HG03469 (cell line): ENCODE results near the gene TWIST2.

ENCODE experiments used
- ATAC-seq: cut with Tn5 transposase; IDR thresholded peaks from one replicate; pipeline ENCODE4 v1.9.1; 2021; ENCODE audit warnings: mild to moderate bottlenecking, moderate library complexity, moderate number of reproducible peaks; ENCODE audit not compliant: unreplicated experiment

The TWIST2 gene

DNA sequence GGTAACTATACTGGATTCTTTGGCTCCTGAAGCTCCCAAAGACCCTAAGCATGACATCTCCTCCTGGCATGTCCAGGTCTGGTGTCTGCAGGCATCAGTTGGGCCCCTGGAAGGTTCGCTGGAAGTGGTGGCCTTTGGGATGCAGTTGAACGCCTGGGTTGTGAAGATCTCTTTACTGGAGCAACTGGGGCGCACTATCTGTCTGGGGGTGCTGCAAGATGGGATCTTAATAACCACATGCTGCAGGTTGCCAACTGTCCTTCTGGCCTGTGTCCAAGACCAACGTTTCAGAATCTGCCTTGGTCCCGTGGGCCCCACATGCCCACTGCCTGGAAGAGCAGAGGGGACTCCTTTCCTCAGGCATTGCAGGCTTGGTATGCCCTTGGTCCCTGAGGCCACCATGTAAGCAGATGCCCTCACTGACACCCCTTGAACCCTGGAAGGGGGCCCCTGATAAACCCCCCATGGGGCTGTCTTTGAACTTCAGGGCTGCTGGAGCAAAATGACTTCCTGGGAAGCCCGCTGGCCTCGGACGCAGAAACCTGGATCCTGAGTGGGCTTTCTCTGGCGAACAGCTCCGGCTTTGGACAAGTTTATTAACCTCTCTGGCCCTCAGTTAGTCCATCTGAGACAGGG, 101.9 kb downstream of the TWIST2 start:
- ATAC-seq: no peak

DNA sequence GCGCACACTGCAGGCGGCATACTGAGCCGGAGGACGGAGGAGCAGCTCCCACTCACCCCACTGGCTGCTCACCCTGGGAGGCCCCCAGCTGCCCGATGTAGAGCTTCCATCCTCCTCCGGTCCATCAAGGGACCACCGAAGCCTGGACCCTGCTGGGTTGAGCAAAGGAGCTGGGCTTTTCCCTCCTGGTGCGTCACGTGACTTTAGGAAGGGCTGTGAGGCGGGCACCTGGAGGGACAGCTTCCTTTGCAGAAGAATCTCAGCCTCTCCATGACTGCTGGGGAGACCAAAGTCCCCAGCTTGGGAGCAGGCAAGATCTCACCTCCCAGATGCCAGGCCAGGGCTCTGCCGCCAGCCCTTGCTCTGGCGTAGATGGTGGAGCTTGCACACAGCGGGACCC, 102.7 kb downstream of the TWIST2 start:
- ATAC-seq: no peak

DNA sequence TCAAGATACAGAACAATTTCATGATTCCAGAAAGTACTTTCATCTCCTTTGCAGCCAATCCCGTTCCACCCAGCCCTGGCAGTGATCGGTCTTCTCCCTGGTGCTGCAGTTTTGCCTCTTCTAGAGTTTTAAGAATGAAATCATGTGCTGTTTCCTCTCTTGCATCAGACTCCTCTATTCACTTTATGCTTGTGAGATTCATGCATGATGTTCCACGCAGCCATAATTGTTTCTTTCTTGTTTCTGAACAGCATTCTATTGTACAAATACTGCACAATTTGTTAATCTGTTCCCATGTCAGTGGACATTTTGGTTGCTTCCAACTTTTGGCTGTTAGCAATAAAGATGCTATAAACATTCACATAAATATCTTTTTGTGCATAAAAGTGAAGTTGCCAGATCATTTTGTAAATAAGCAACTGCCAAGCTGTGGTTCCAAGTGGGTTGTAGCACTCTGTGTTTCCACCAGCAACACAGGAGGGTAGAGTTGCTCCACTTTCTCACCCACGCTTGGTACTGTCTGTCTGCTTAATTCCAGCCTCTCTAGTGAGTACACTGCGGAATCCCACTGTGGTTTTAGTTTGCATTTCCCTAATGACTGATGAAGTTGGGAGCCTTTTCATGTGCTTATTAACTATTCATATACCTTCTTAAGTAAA, 104.5 kb downstream of the TWIST2 start:
- no peak for ATAC-seq

DNA sequence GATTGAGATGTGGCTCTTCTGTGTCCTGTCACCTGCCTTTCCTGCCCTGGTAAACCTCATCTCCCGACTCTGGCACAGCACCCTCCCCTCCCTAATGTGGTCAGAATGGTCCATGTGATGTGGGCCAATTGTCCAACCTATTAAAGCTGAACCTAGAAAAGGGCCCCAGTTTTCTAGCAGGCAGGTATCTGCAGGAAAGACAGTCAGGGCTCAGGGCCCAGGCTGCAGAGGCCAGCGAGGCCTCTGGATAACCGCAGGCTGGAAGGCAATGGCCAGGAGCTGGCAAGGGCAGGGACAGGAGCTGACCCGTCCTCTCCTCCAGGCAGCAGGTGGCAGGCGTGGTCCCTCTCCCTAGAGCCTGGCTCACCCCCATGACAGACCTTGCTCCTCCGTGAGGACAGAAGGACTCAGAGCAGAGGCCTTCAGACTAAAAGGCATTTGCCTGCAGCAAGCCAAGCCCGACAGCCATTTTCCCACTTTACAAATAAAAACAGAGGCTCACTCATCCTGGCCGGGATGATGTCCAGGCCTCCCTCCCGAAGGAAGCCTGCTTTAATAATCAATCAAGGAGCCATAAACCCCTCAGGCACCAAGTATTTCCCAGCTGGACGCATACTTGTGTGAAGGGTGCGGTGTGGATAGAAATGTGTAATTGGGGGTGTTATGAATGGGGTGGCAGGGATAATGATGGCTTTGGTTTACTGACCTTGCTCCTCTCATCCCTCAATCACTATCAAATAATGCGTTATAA, 107.1 kb downstream of the TWIST2 start:
- ATAC-seq: no peak

DNA sequence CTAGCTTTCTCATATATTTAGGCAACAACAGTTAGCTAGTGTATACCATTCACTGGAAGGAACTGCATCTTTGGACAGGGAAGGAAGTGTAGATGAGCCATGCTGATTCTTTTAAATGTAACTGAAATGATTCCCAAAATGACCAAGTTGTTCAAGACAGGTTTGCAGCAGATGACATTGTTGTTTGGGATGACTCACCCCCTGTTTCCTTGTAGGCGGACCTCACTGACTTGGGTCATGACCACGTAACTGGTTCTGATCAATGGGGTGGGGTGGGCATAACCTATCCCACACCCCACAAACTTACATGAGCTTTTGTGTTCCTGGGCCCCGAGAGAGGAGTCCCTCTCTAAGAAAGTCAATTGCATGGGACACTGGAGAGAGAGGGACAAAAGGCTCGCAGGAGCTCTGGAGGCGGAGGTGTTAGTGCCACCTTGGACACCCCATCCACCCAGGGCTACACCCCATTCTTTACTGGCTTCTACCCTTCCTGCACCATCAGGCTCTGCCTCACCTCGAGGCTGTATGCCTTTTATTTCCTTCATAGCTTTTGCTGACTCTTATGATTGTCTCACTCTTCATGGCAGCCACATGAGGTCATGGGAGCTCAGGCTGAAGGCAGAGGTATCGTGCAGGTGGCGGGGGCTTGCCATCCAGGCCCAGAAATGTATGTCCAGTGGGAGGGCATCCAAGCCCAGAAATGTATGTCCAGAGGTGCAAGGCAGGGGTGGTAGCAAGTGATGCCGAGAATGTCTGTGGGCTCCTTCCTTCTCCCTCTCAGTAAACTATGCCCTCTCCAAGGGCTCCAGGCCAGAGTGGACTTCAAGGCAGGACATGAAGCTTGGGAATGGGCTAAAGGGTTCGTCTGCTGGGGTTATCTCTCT, 108.0 kb downstream of the TWIST2 start:
- no peak for ATAC-seq

DNA sequence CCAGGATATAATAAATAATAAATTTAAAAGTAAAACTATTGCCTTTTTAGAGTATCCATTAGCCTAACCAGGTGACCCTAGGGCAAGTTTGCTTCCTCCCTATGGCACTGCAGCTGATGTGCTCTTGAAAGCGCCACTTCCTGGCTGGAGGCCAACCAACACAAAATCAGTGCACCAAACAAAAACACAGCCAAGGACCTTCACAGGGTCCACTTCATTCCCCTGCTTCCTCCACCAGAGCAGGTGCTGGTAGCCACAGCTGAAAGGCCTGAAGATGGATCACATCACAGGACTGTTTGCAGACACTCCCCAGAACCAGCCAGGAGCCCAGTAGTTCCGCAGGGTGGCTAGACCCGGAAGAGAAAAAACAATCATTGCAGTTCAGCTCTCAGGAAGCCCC, 108.8 kb downstream of the TWIST2 start:
- ATAC-seq: no peak
